GM19455 (cell line): ENCODE results near the gene UFD1.
A peak's percentile ranks its signal among the peaks of the same experiment; 100 is the strongest.

Source experiments
- ATAC-seq: cut with Tn5 transposase; IDR thresholded peaks from one replicate; pipeline ENCODE4 v1.9.1; 2021; ENCODE audit not compliant: unreplicated experiment

Gene UFD1

GRCh38 chr22:19497245-19497644 is 18.3 kb upstream of the UFD1 start:
- ATAC-seq = no peak

- no peak for ATAC-seq
Measured at GRCh38 chr22:19496324-19496630, 17.3 kb upstream of the UFD1 start.

GRCh38 chr22:19495562-19496323 is 16.8 kb upstream of the UFD1 start:
- no peak for ATAC-seq

- no peak for ATAC-seq
Measured at GRCh38 chr22:19494676-19495173, 15.7 kb upstream of the UFD1 start.

GRCh38 chr22:19494001-19494560 is 15.1 kb upstream of the UFD1 start:
- ATAC-seq = no peak

- no peak for ATAC-seq
Measured at GRCh38 chr22:19492504-19493174, 13.6 kb upstream of the UFD1 start.

- no peak for ATAC-seq
Measured at GRCh38 chr22:19490628-19491230, 11.7 kb upstream of the UFD1 start.

- ATAC-seq = no peak
Measured at GRCh38 chr22:19488884-19489843, 10.2 kb upstream of the UFD1 start.

- no peak for ATAC-seq
Measured at GRCh38 chr22:19488285-19488684, 9.3 kb upstream of the UFD1 start.

GRCh38 chr22:19483481-19484244 is 4.7 kb upstream of the UFD1 start:
- ATAC-seq = no peak

GRCh38 chr22:19482297-19482696 is 3.3 kb upstream of the UFD1 start:
- no peak for ATAC-seq

GRCh38 chr22:19480789-19481188 is 1.8 kb upstream of the UFD1 start:
- no peak for ATAC-seq

GRCh38 chr22:19480173-19480568 is 1.2 kb upstream of the UFD1 start:
- ATAC-seq = no peak

GRCh38 chr22:19479355-19480172 is 571 bp upstream of the UFD1 start, which contains the start of gene CDC45:
Gene CDC45, plus strand, starts transcription at chr22:19479920. Its CDS starts 49 bp downstream, at chr22:19479969.
- ATAC-seq = peak; percentile 86

- ATAC-seq = no peak
Measured at GRCh38 chr22:19478045-19478900, 720 bp downstream of the UFD1 start.

GRCh38 chr22:19477321-19478044 is 1.5 kb downstream of the UFD1 start:
- ATAC-seq = no peak

- ATAC-seq = no peak
Measured at GRCh38 chr22:19476023-19476422, 3.0 kb downstream of the UFD1 start.
